ENCODE measurements around the gene GBP4.

GRCh38 chr1:89195476-89195875 lies 3.3 kb downstream of the GBP4 start:
- TF ChIP-seq, protein P1, sequence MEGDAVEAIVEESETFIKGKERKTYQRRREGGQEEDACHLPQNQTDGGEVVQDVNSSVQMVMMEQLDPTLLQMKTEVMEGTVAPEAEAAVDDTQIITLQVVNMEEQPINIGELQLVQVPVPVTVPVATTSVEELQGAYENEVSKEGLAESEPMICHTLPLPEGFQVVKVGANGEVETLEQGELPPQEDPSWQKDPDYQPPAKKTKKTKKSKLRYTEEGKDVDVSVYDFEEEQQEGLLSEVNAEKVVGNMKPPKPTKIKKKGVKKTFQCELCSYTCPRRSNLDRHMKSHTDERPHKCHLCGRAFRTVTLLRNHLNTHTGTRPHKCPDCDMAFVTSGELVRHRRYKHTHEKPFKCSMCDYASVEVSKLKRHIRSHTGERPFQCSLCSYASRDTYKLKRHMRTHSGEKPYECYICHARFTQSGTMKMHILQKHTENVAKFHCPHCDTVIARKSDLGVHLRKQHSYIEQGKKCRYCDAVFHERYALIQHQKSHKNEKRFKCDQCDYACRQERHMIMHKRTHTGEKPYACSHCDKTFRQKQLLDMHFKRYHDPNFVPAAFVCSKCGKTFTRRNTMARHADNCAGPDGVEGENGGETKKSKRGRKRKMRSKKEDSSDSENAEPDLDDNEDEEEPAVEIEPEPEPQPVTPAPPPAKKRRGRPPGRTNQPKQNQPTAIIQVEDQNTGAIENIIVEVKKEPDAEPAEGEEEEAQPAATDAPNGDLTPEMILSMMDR (IDR thresholded peaks at IDR 0.05; ENCODE audit: low read depth, low read length) = no peak
- TF ChIP-seq EZH2phosphoT487 (IDR thresholded peaks at IDR 0.05; ENCODE audit: low read depth) = no peak

All from OCI-LY3 (cell line).